HG03097 (cell line): ENCODE data around the gene FRY.
A peak's percentile ranks its signal among the peaks of the same experiment; 100 is the strongest.
"Not testable (repeated sequence)": the region's sequence is repeated elsewhere in the genome, so short reads cannot be mapped to it uniquely, and the experiment has no call there.

Experiments
- ATAC-seq: cut with Tn5 transposase; IDR thresholded peaks from one replicate; pipeline ENCODE4 v1.9.1; 2021; ENCODE audit not compliant: unreplicated experiment, low FRiP score

FRY gene

GRCh38 chr13:32040052-32040642, 8.6 kb downstream of the FRY start:
- no peak for ATAC-seq

GRCh38 chr13:32040689-32041088, 9.1 kb downstream of the FRY start:
- ATAC-seq, result no peak

GRCh38 chr13:32041429-32041828, 9.9 kb downstream of the FRY start:
- ATAC-seq, result peak; percentile 79

GRCh38 chr13:32042551-32042950, 11.0 kb downstream of the FRY start:
- ATAC-seq, result no peak

- ATAC-seq, result no peak
Measured at GRCh38 chr13:32044446-32044845, 12.9 kb downstream of the FRY start.

- ATAC-seq, result no peak
Measured at GRCh38 chr13:32045537-32045936, 14.0 kb downstream of the FRY start.

- ATAC-seq, result no peak
Measured at GRCh38 chr13:32045982-32046785, 14.6 kb downstream of the FRY start.

GRCh38 chr13:32047088-32047487, 15.5 kb downstream of the FRY start:
- ATAC-seq, result no peak

GRCh38 chr13:32047793-32048192, 16.2 kb downstream of the FRY start:
- no peak for ATAC-seq

GRCh38 chr13:32048816-32049215, 17.2 kb downstream of the FRY start:
- no peak for ATAC-seq

GRCh38 chr13:32051156-32051555, 19.6 kb downstream of the FRY start:
- ATAC-seq, result no peak

GRCh38 chr13:32056316-32056715, 24.7 kb downstream of the FRY start:
- ATAC-seq, result no peak

- not testable (repeated sequence) for ATAC-seq
Measured at GRCh38 chr13:32057325-32057724, 25.8 kb downstream of the FRY start.

GRCh38 chr13:32059511-32059984, 28.0 kb downstream of the FRY start:
- ATAC-seq, result no peak

GRCh38 chr13:32060401-32060878, 28.9 kb downstream of the FRY start:
- no peak for ATAC-seq

GRCh38 chr13:32063619-32064233, 32.2 kb downstream of the FRY start:
- ATAC-seq, result no peak

GRCh38 chr13:32067149-32067961, 35.8 kb downstream of the FRY start:
- no peak for ATAC-seq

- ATAC-seq, result no peak
Measured at GRCh38 chr13:32068255-32068654, 36.7 kb downstream of the FRY start.

- ATAC-seq, result no peak
Measured at GRCh38 chr13:32073180-32073864, 41.7 kb downstream of the FRY start.

- ATAC-seq, result no peak
Measured at GRCh38 chr13:32075170-32075851, 43.7 kb downstream of the FRY start.
